Measurements from ENCODE around the gene UNK.

DNA sequence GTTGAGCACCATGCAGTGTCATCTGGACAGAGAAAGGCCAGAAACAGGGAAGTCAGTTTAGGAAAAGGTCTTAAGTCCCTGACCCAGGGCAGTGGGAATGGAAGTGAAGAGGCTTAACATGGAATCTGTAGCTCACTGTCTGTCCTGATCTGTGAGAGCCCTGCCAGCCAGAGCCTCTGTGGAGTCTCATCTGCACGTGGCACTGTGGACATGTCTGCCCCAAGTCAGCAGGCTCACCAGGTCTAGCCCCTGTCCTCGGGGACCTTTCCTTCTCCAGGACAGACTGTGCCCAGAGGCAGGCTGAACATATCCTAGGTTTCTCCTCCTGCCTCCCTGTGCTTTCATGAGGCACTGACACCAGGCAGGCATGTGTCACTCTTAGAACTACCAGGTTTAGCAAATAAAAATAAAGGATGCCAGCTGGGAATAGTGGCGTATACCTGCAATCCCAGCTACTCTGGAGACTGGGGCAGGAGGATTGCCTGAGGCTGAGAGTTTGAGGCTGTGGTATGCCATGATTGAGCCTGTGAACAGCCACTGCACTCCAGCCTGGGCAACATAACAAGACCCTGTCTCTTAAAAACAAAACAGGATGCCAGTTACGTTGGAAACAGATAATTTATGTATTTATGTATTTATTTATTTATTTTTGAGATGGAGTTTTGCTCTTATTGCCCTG lies 22.4 kb downstream of the UNK start:
- TF ChIP-seq, protein P1, sequence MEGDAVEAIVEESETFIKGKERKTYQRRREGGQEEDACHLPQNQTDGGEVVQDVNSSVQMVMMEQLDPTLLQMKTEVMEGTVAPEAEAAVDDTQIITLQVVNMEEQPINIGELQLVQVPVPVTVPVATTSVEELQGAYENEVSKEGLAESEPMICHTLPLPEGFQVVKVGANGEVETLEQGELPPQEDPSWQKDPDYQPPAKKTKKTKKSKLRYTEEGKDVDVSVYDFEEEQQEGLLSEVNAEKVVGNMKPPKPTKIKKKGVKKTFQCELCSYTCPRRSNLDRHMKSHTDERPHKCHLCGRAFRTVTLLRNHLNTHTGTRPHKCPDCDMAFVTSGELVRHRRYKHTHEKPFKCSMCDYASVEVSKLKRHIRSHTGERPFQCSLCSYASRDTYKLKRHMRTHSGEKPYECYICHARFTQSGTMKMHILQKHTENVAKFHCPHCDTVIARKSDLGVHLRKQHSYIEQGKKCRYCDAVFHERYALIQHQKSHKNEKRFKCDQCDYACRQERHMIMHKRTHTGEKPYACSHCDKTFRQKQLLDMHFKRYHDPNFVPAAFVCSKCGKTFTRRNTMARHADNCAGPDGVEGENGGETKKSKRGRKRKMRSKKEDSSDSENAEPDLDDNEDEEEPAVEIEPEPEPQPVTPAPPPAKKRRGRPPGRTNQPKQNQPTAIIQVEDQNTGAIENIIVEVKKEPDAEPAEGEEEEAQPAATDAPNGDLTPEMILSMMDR (IDR thresholded peaks at IDR 0.05): no peak
- TF ChIP-seq POLR2A (IDR thresholded peaks at IDR 0.05): no peak
